CD14-positive monocyte (primary cell): ENCODE results near the gene FAP. TPM values are rescaled to one million over a fixed set of nuclear protein-coding genes. Genes with fewer than 3 reads are reported as not detected.

Source experiments
- DNase-seq, 3 donors: peaks; one replicate each; pipeline ENCODE4 v3.0.0-alpha.2; 2011 to 2022
- H2AFZ ChIP-seq: 2 replicates; pipeline ENCODE4 v1.6.0; 2012; ENCODE audit warnings: mild to moderate bottlenecking, low read depth, low read length, inconsistent platforms; ENCODE audit not compliant: insufficient read depth, poor library complexity, severe bottlenecking
- H3K27ac ChIP-seq, 2 donors: 1 replicate in 1 of 2; 2 replicates in 1 of 2; pipeline ENCODE4 v1.5.1; 2012 to 2013; ENCODE audit warnings: low read length in 2 of 2, control low read depth in 1 of 2, inconsistent platforms in 1 of 2, low read depth in 1 of 2, mild to moderate bottlenecking in 1 of 2
- H3K27me3 ChIP-seq, 2 donors: one replicate each; pipeline versions ENCODE4 v1.6.0 to v1.6.1; 2011 to 2013; ENCODE audit warnings: low read length in 2 of 2; ENCODE audit not compliant: control insufficient read depth in 2 of 2, insufficient read depth in 2 of 2
- H3K36me3 ChIP-seq, 2 donors: replicated peaks in 1 of 2; 1 replicate in 1 of 2; 2 replicates in 1 of 2; pipeline versions ENCODE4 v1.5.1 to v1.6.1; 2012 to 2013; ENCODE audit warnings: low read length in 2 of 2, control low read depth in 1 of 2, inconsistent platforms in 1 of 2, mild to moderate bottlenecking in 1 of 2; ENCODE audit not compliant: insufficient read depth in 2 of 2, control insufficient read depth in 1 of 2
- H3K4me1 ChIP-seq, 2 donors: 1 replicate in 1 of 2; 2 replicates in 1 of 2; pipeline versions ENCODE4 v1.5.1 to v1.6.1; 2012 to 2013; ENCODE audit warnings: low read length in 2 of 2, control low read depth in 1 of 2, inconsistent platforms in 1 of 2, mild to moderate bottlenecking in 1 of 2, moderate library complexity in 1 of 2; ENCODE audit not compliant: insufficient read depth in 2 of 2, control insufficient read depth in 1 of 2
- H3K4me2 ChIP-seq: replicated peaks from 2 replicates; pipeline ENCODE3; 2012; ENCODE audit warnings: low read length, moderate library complexity, mild to moderate bottlenecking; ENCODE audit not compliant: poor library complexity, severe bottlenecking; ENCODE audit errors: extremely low read depth
- H3K4me3 ChIP-seq, 3 experiments: fragments of 200-600 bp in 1 of 3; sonication (generic) in 1 of 3; replicated peaks in 1 of 3; 1 replicate in 2 of 3; 2 replicates in 1 of 3; pipeline ENCODE4 v1.5.1; 2011 to 2013; ENCODE audit warnings: low read length in 3 of 3, mild to moderate bottlenecking in 3 of 3, control low read depth in 2 of 3, low read depth in 2 of 3, inconsistent platforms in 1 of 3, moderate library complexity in 1 of 3
- H3K79me2 ChIP-seq: 2 replicates; pipeline ENCODE4 v1.6.0; 2012; ENCODE audit warnings: mild to moderate bottlenecking, control low read depth, inconsistent platforms, low read length, moderate library complexity; ENCODE audit not compliant: insufficient read depth
- H3K9ac ChIP-seq: 2 replicates; pipeline ENCODE4 v1.6.0; 2017; ENCODE audit warnings: low read length, mild to moderate bottlenecking; ENCODE audit not compliant: insufficient read depth, poor library complexity, severe bottlenecking
- H3K9me3 ChIP-seq, 2 donors: replicated peaks in 1 of 2; 1 replicate in 1 of 2; 2 replicates in 1 of 2; pipeline versions ENCODE4 v1.5.1 to v1.6.1; 2012 to 2013; ENCODE audit warnings: low read length in 2 of 2, control low read depth in 1 of 2; ENCODE audit not compliant: control insufficient read depth in 1 of 2, insufficient read depth in 1 of 2
- H4K20me1 ChIP-seq: 2 replicates; pipeline ENCODE4 v1.6.0; 2012; ENCODE audit warnings: mild to moderate bottlenecking, low read length, control low read depth, moderate library complexity; ENCODE audit not compliant: insufficient read depth
- H3K27ac Mint-ChIP-seq, 7 donors: one replicate each; pipeline ENCODE4 v1.8.0; 2020; ENCODE audit warnings: mild to moderate bottlenecking in 7 of 7, mixed read lengths in 7 of 7, moderate library complexity in 6 of 7, inconsistent platforms in 2 of 7
- H3K27me3 Mint-ChIP-seq, 3 donors: one replicate each; pipeline ENCODE4 v1.8.0; 2021 to 2022; ENCODE audit warnings: low read depth in 3 of 3, mild to moderate bottlenecking in 3 of 3, mixed read lengths in 3 of 3, moderate library complexity in 3 of 3, inconsistent platforms in 1 of 3
- H3K36me3 Mint-ChIP-seq, 2 donors: one replicate each; pipeline ENCODE4 v1.8.0; 2020; ENCODE audit warnings: mixed read lengths in 2 of 2, inconsistent platforms in 1 of 2, mild to moderate bottlenecking in 1 of 2
- H3K4me1 Mint-ChIP-seq: one replicate; pipeline ENCODE4 v1.8.0; 2020; ENCODE audit warnings: mild to moderate bottlenecking, mixed read lengths
- H3K4me3 Mint-ChIP-seq, 2 donors: one replicate each; pipeline ENCODE4 v1.8.0; 2020; ENCODE audit warnings: mild to moderate bottlenecking in 2 of 2, mixed read lengths in 2 of 2, moderate library complexity in 1 of 2
- H3K9me3 Mint-ChIP-seq, 7 donors: one replicate each; pipeline ENCODE4 v1.8.0; 2020 to 2022; ENCODE audit warnings: mixed read lengths in 7 of 7, mild to moderate bottlenecking in 6 of 7, moderate library complexity in 6 of 7, inconsistent platforms in 2 of 7
- WGBS: methylation state at CpG from one replicate; pipeline ENCODE4 v1.1.5; 2013; ENCODE audit warnings: missing lambda C conversion rate; ENCODE audit not compliant: insufficient coverage; 5-methylcytosine and 5-hydroxymethylcytosine counted together
- intact Hi-C, 2 donors: fragments of 100-400 bp; cut with micrococcal nuclease; formaldehyde crosslinking; loops; one replicate each; pipeline versions ENCODE4 v1.15.0 to v1.15.1; 2023
- polyA plus RNA-seq, 3 donors: library from polyadenylated mRNA; depleted of rRNA in 1 of 3; unstranded in 2 of 3; stranded (reverse) in 1 of 3; fragments of 300-500 nt in 2 of 3; fragments of >200 nt in 1 of 3; fragmentation: Illumina TruSeq in 2 of 3; gene quantifications; 1 replicate in 2 of 3; 2 replicates in 1 of 3; pipeline ENCODE4 v1.2.3, GENCODE V29; 2012 to 2021
- TF ChIP-seq, protein P1 (sequence below): fragments of 200-600 bp; IDR thresholded peaks from one replicate; pipeline ENCODE4 v1.8.0; 2022; ENCODE audit warnings: antibody characterized with exemption, mild to moderate bottlenecking

Gene FAP
- polyA plus RNA-seq, 3 donors = not detected

- H3K9ac ChIP-seq = no peak overlapping the region
- no peak overlapping the region for H3K4me2 ChIP-seq
- H3K9me3 ChIP-seq = peaks cover 0 to 7% of the 10 kb centered on the region in 2 donors
- no peaks in the 10 kb centered on the region for H3K79me2 ChIP-seq
- H2AFZ ChIP-seq = no peak overlapping the region
- no CpG with 5 or more reads among the region's 2 CpGs for WGBS
- peaks cover 24% of the 10 kb centered on the region for H3K4me1 Mint-ChIP-seq
- H3K4me3 Mint-ChIP-seq = no peak overlapping the region
- H3K27ac Mint-ChIP-seq = peak overlapping the region in 6 of 7 donors; percentile 34 to 68 (median 54)
- no peaks in the 10 kb centered on the region for H4K20me1 ChIP-seq
- H3K27me3 Mint-ChIP-seq = peaks cover 0 to 2% (median 0%) of the 10 kb centered on the region in 3 donors
- TF ChIP-seq, protein P1, sequence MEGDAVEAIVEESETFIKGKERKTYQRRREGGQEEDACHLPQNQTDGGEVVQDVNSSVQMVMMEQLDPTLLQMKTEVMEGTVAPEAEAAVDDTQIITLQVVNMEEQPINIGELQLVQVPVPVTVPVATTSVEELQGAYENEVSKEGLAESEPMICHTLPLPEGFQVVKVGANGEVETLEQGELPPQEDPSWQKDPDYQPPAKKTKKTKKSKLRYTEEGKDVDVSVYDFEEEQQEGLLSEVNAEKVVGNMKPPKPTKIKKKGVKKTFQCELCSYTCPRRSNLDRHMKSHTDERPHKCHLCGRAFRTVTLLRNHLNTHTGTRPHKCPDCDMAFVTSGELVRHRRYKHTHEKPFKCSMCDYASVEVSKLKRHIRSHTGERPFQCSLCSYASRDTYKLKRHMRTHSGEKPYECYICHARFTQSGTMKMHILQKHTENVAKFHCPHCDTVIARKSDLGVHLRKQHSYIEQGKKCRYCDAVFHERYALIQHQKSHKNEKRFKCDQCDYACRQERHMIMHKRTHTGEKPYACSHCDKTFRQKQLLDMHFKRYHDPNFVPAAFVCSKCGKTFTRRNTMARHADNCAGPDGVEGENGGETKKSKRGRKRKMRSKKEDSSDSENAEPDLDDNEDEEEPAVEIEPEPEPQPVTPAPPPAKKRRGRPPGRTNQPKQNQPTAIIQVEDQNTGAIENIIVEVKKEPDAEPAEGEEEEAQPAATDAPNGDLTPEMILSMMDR = no peak
- peak; percentile 39 to 52 (median 41) for DNase-seq
- no peaks in the 10 kb centered on the region for H3K36me3 ChIP-seq
- peaks cover 15 to 22% of the 10 kb centered on the region in 2 donors for H3K4me1 ChIP-seq
- intact Hi-C loops = no loop called here
- H3K9me3 Mint-ChIP-seq = peaks cover 3 to 12% (median 7%) of the 10 kb centered on the region in 7 donors
- H3K4me3 ChIP-seq = no peak overlapping the region
- H3K27ac ChIP-seq = no peak overlapping the region
- H3K27me3 ChIP-seq = no peaks in the 10 kb centered on the region
- peaks cover 0 to 3% of the 10 kb centered on the region in 2 donors for H3K36me3 Mint-ChIP-seq
Measured at GRCh38 chr2:162252153-162252552, 8.9 kb upstream of the FAP start.

DNA sequence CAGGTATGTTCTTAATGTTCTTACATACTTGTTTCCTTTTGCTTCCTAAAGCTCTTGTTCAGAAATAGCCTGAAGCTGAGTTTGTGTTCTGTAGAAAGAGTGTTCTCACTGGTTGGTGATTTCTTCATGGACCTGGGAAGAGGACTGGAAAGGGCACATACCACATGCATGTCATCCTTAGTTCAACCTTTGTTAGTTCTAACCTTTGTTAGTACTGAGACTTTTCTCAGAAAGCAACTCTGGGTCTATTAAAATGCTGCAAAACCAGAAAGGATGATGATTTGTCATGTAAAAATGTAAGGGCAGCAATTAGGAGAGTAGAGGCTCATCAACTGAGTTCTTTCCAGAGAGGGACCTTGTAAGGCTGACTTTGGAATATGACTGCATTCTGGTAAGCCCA, 2.5 kb upstream of the FAP start:
- Mint-ChIP-seq H3K4me3 (no peak overlapping the region), H3K27me3 (no peaks in the 10 kb centered on the region), H3K4me1 (no peaks in the 10 kb centered on the region), H3K36me3 (peaks cover 0 to 3% of the 10 kb centered on the region in 2 donors), H3K27ac (no peak overlapping the region), H3K9me3 (peaks cover 2 to 9% (median 3%) of the 10 kb centered on the region in 7 donors)
- H3K9ac ChIP-seq = no peak overlapping the region
- no peaks in the 10 kb centered on the region for H3K4me1 ChIP-seq
- TF ChIP-seq, protein P1 = no peak
- no peak for DNase-seq
- intact Hi-C loops = no loop called here
- no peak overlapping the region for H3K4me2 ChIP-seq
- no peak overlapping the region for H3K4me3 ChIP-seq
- H3K27me3 ChIP-seq = no peaks in the 10 kb centered on the region
- peaks cover 0 to 7% of the 10 kb centered on the region in 2 donors for H3K9me3 ChIP-seq
- no peak overlapping the region for H3K27ac ChIP-seq
- no peaks in the 10 kb centered on the region for H3K79me2 ChIP-seq
- H2AFZ ChIP-seq = no peak overlapping the region
- H3K36me3 ChIP-seq = no peaks in the 10 kb centered on the region
- H4K20me1 ChIP-seq = no peaks in the 10 kb centered on the region
